Stomach smooth muscle (tissue), 2 donors: Measurements from ENCODE around the gene C13orf42.
A peak's percentile ranks its signal among the peaks of the same experiment; 100 is the strongest.

Experiments
- H3K27ac ChIP-seq: one replicate; pipeline ENCODE4 v1.7.0; 2013; ENCODE audit warnings: mild to moderate bottlenecking, low read length, inconsistent platforms
- H3K27me3 ChIP-seq, 2 donors: one replicate each; pipeline ENCODE4 v1.7.0; 2013; ENCODE audit warnings: low read length in 2 of 2; ENCODE audit not compliant: insufficient read depth in 2 of 2, control insufficient read depth in 1 of 2
- H3K36me3 ChIP-seq, 2 donors: one replicate each; pipeline ENCODE4 v1.7.0; 2013; ENCODE audit warnings: low read length in 2 of 2; ENCODE audit not compliant: control insufficient read depth in 2 of 2, insufficient read depth in 2 of 2
- H3K4me1 ChIP-seq: one replicate; pipeline ENCODE4 v1.7.0; 2013; ENCODE audit warnings: low read length; ENCODE audit not compliant: control insufficient read depth, insufficient read depth
- H3K4me3 ChIP-seq, 2 donors: one replicate each; pipeline ENCODE4 v1.7.0; 2013; ENCODE audit warnings: low read length in 2 of 2
- H3K9ac ChIP-seq, 2 donors: one replicate each; pipeline ENCODE4 v1.7.0; 2013; ENCODE audit warnings: low read length in 2 of 2, mild to moderate bottlenecking in 1 of 2
- H3K9me3 ChIP-seq, 2 donors: one replicate each; pipeline ENCODE4 v1.7.0; 2013; ENCODE audit warnings: low read length in 2 of 2; ENCODE audit not compliant: control insufficient read depth in 2 of 2
- donor health status: healthy.
- donor health status: Pancreatic carcinoma.

C13orf42 gene

DNA sequence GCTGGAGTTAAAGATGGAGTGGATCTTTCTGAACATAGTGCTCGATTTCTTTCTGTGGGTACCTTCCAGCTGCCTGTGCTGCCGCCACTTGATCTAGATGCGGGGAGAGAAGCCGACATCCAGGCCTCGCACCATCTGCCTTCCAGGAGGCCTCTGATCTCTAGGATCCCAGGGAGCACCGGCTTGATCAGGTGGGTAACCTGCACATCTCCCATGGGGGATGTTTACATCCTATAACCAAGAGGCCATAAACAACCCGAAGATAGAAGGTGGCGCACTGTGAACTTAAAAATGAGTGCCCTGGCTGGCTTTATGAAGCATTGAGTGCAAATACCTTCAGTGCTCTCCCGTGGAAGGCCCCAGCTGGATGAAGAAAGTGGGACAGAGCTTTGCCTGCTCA, at the start of gene C13orf42:
TSS of gene C13orf42 (minus strand) at position 101 of the 400 bp plus-strand sequence. CDS start at position 36, 65 bp downstream.
- no peaks in the 10 kb centered on the region for H3K36me3 ChIP-seq
- H3K4me3 ChIP-seq: no peak within 1 kb of the TSS
- no peaks in the 10 kb centered on the region for H3K9me3 ChIP-seq
- no peaks in the 10 kb centered on the region for H3K4me1 ChIP-seq
- H3K27ac ChIP-seq: no peak within 1 kb of the TSS
- H3K27me3 ChIP-seq: peaks cover 0 to 3% of the 10 kb centered on the region in 2 donors
- H3K9ac ChIP-seq: no peak within 1 kb of the TSS

DNA sequence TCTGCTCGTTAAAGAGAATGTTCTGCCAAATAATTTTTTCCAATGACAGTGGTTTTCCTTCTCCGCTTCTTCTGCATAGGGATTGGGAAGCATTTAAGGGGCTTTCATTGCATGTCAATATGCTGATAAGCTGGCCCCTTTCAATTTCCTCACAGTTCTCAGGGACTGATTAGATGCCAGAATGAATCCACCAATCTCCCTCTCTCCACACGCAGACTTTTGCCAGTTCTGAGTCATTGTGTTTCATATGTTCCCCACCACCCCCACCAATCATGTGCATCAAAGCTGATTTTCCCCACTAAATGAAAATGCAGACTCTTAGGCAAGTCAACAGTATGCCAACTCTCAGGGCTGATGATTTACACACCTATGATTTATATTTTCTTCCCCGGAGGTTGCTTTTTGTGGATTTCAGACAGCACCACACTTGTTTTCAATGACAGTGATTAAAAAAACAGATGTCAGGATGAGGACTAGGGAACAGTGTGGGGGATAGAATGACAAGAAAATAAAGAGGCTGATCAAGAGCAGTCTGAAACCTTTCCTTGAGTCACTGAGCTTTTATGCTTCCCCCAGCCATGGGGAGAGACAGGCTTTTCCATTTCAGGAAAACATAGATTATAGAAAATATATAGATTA, 47.9 kb upstream of the C13orf42 start:
- Histone ChIP-seq H3K9ac (no peak overlapping the region), H3K36me3 (no peaks in the 10 kb centered on the region), H3K4me3 (no peak overlapping the region), H3K27ac (no peak overlapping the region), H3K27me3 (peaks cover 0 to 2% of the 10 kb centered on the region in 2 donors), H3K9me3 (no peaks in the 10 kb centered on the region), H3K4me1 (peaks cover 4% of the 10 kb centered on the region)

- H3K9me3 ChIP-seq: no peaks in the 10 kb centered on the region
- no peak overlapping the region for H3K27ac ChIP-seq
- no peaks in the 10 kb centered on the region for H3K27me3 ChIP-seq
- H3K4me3 ChIP-seq: no peak overlapping the region
- H3K9ac ChIP-seq: no peak overlapping the region
- H3K36me3 ChIP-seq: no peaks in the 10 kb centered on the region
- H3K4me1 ChIP-seq: peaks cover 4% of the 10 kb centered on the region
These were observed 47.3 kb upstream of the C13orf42 start for GRCh38 chr13:51158365-51158764.

GRCh38 chr13:51156648-51157047, 45.6 kb upstream of the C13orf42 start:
- Histone ChIP-seq H3K27me3 (no peaks in the 10 kb centered on the region), H3K9me3 (no peaks in the 10 kb centered on the region), H3K4me1 (peaks cover 10% of the 10 kb centered on the region), H3K36me3 (no peaks in the 10 kb centered on the region), H3K27ac (no peak overlapping the region), H3K4me3 (no peak overlapping the region), H3K9ac (no peak overlapping the region)

GRCh38 chr13:51155776-51156515, 44.9 kb upstream of the C13orf42 start:
- Histone ChIP-seq H3K4me1 (peaks cover 10% of the 10 kb centered on the region), H3K36me3 (no peaks in the 10 kb centered on the region), H3K27ac (no peak overlapping the region), H3K9me3 (no peaks in the 10 kb centered on the region), H3K4me3 (no peak overlapping the region), H3K9ac (no peak overlapping the region), H3K27me3 (no peaks in the 10 kb centered on the region)

GRCh38 chr13:51155161-51155560, 44.1 kb upstream of the C13orf42 start:
- Histone ChIP-seq H3K9me3 (no peaks in the 10 kb centered on the region), H3K27me3 (no peaks in the 10 kb centered on the region), H3K4me1 (peaks cover 10% of the 10 kb centered on the region), H3K36me3 (no peaks in the 10 kb centered on the region), H3K9ac (no peak overlapping the region), H3K4me3 (no peak overlapping the region), H3K27ac (no peak overlapping the region)

GRCh38 chr13:51154029-51154555, 43.0 kb upstream of the C13orf42 start:
- H3K4me1 ChIP-seq: peaks cover 10% of the 10 kb centered on the region
- H3K9me3 ChIP-seq: no peaks in the 10 kb centered on the region
- H3K9ac ChIP-seq: peak overlapping the region in 1 of 2 donors; percentile 10
- H3K27me3 ChIP-seq: no peaks in the 10 kb centered on the region
- no peak overlapping the region for H3K4me3 ChIP-seq
- no peak overlapping the region for H3K27ac ChIP-seq
- no peaks in the 10 kb centered on the region for H3K36me3 ChIP-seq

- Histone ChIP-seq H3K9ac (no peak overlapping the region), H3K27ac (no peak overlapping the region), H3K27me3 (no peaks in the 10 kb centered on the region), H3K4me3 (no peak overlapping the region), H3K36me3 (no peaks in the 10 kb centered on the region), H3K9me3 (no peaks in the 10 kb centered on the region), H3K4me1 (peaks cover 13% of the 10 kb centered on the region)
These were observed 42.5 kb upstream of the C13orf42 start for GRCh38 chr13:51153527-51153926.

DNA sequence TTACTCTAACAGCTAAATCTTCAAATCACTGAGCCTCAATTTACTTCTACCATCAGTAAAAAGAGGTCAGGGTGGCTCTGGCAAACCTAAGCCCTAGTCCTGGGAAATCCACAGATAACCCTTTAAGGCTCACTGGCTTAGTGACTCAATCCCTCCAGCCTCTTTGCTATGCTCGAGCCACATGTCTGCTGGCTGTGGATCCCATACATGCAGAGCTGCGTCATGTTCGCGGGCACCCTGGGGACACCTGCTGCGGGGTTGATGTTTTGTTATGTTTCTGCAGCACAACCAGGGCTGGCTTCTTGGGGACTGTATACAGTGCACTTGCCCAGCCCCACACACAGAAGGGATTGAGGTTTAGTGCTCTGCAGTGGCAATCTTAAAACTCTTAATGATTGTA, 41.6 kb upstream of the C13orf42 start:
- Histone ChIP-seq H3K4me3 (no peak overlapping the region), H3K9me3 (no peaks in the 10 kb centered on the region), H3K4me1 (peaks cover 13% of the 10 kb centered on the region), H3K27ac (no peak overlapping the region), H3K27me3 (no peaks in the 10 kb centered on the region), H3K9ac (no peak overlapping the region), H3K36me3 (no peaks in the 10 kb centered on the region)

DNA sequence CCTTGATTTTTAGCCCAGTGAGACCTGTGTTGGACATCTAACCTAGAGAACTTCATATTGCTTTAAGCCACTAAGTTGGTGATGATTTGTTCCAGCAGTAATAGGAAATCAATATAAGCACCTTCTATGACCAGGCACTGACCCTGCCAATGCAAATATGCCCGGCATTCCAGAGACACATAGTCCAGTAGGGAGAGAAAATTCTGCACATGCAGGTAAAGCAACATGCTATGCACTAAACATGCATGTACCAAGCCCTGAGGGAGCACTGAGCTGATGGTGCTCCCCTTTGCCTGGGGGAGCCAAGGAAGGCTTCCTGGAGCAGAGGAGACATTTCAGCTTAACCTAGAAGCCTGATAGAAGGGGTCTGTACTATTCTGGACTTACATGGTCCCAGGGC, 40.4 kb upstream of the C13orf42 start:
- H3K27ac ChIP-seq: no peak overlapping the region
- H3K4me3 ChIP-seq: no peak overlapping the region
- H3K9me3 ChIP-seq: no peaks in the 10 kb centered on the region
- peaks cover 13% of the 10 kb centered on the region for H3K4me1 ChIP-seq
- no peaks in the 10 kb centered on the region for H3K27me3 ChIP-seq
- H3K9ac ChIP-seq: no peak overlapping the region
- H3K36me3 ChIP-seq: no peaks in the 10 kb centered on the region
